ENCODE measurements around the gene CWF19L2. TPM values are rescaled to one million over a fixed set of nuclear protein-coding genes. Genes with fewer than 3 reads are reported as not detected.
"Not testable (repeated sequence)": the region's sequence is repeated elsewhere in the genome, so short reads cannot be mapped to it uniquely, and the experiment has no call there.

CWF19L2 gene
- total RNA-seq, 1 donor: 10.9 TPM

DNA sequence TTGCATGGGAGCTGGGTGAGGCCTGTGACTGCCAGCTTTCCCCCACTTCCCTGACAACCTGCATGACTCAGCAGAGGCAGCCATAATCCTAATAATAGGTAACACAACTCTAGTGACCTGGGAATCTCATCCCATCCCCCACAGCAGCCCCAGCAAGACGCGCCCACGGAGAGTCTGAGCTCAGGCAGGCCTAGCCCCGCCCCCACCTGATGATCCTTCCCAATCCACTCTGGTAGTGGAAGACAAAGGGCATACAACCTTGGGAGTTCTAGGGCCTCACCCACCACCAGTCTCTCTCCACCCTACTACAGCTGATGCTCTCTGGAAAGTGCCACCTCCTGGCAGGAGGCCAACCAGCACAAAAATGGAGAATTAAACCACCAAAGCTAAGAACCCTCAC lies 60.3 kb downstream of the CWF19L2 start:
- H3K4me1 ChIP-seq (ENCODE audit: insufficient read depth, low read length): no peaks in the 10 kb centered on the region
- no peak overlapping the region for H3K27ac ChIP-seq (ENCODE audit: low read depth, low read length)
- no peaks in the 10 kb centered on the region for H3K36me3 ChIP-seq (ENCODE audit: insufficient read depth, low read length)
- H3K27me3 ChIP-seq (ENCODE audit: insufficient read depth, low read length): no peaks in the 10 kb centered on the region
- no peaks in the 10 kb centered on the region for H3K79me2 ChIP-seq (ENCODE audit: insufficient read depth, low read length)
- no peak overlapping the region for H2AFZ ChIP-seq (ENCODE audit: low read length)
- no peak overlapping the region for H3K4me2 ChIP-seq (ENCODE audit: insufficient read depth, low read length)
- H4K20me1 ChIP-seq (ENCODE audit: insufficient read depth, low read length): no peaks in the 10 kb centered on the region
- DNase-seq (ENCODE audit: insufficient read length, low spot score, missing footprints): no peak
- H3K4me3 ChIP-seq (ENCODE audit: insufficient read depth, low read length): no peak overlapping the region
- TF ChIP-seq CTCF (IDR thresholded peaks at IDR 0.05; ENCODE audit: extremely low read depth, low read depth, low read length): no peak
- no peaks in the 10 kb centered on the region for H3K9me3 ChIP-seq (ENCODE audit: low read depth, low read length)

GRCh38 chr11:107392611-107393010 lies 65.0 kb downstream of the CWF19L2 start:
- no peak for TF ChIP-seq CTCF (IDR thresholded peaks at IDR 0.05; ENCODE audit: extremely low read depth, low read depth, low read length)
- Histone ChIP-seq H3K4me2 (ENCODE audit: insufficient read depth, low read length) (no peak overlapping the region), H3K4me3 (ENCODE audit: insufficient read depth, low read length) (no peak overlapping the region), H2AFZ (ENCODE audit: low read length) (no peak overlapping the region), H3K27ac (ENCODE audit: low read depth, low read length) (no peak overlapping the region), H3K36me3 (ENCODE audit: insufficient read depth, low read length) (no peaks in the 10 kb centered on the region), H3K4me1 (ENCODE audit: insufficient read depth, low read length) (no peaks in the 10 kb centered on the region), H3K9me3 (ENCODE audit: low read depth, low read length) (no peaks in the 10 kb centered on the region), H4K20me1 (ENCODE audit: insufficient read depth, low read length) (no peaks in the 10 kb centered on the region), H3K27me3 (ENCODE audit: insufficient read depth, low read length) (no peaks in the 10 kb centered on the region), H3K79me2 (ENCODE audit: insufficient read depth, low read length) (no peaks in the 10 kb centered on the region)
- DNase-seq (ENCODE audit: insufficient read length, low spot score, missing footprints): no peak

DNA sequence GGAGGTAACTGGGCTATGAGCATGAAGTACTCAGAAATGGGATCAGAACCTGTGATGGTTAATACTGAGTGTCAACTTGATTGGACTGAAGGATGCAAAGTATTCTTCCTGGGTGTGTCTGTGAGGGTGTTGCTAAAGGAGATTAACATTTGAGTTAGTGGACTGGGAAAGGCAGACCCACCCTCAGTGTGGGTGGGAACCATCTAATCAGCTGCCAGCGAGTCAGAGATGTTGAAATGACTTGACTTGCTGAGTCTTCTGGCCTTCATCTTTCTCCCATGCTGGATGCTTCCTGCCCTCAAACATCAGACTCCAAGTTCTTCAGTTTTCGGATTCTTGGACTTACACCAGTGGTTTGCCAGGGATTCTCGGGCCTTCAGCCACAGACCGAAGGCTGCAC lies 66.9 kb downstream of the CWF19L2 start:
- not testable (repeated sequence) for H3K9me3 ChIP-seq (ENCODE audit: low read depth, low read length)

GRCh38 chr11:107387666-107388065 lies 70.0 kb downstream of the CWF19L2 start:
- Histone ChIP-seq H3K4me1 (ENCODE audit: insufficient read depth, low read length) (peaks cover 7% of the 10 kb centered on the region), H3K79me2 (ENCODE audit: insufficient read depth, low read length) (no peaks in the 10 kb centered on the region), H3K27me3 (ENCODE audit: insufficient read depth, low read length) (no peaks in the 10 kb centered on the region), H2AFZ (ENCODE audit: low read length) (no peak overlapping the region), H4K20me1 (ENCODE audit: insufficient read depth, low read length) (no peaks in the 10 kb centered on the region), H3K4me2 (ENCODE audit: insufficient read depth, low read length) (no peak overlapping the region), H3K27ac (ENCODE audit: low read depth, low read length) (no peak overlapping the region), H3K4me3 (ENCODE audit: insufficient read depth, low read length) (no peak overlapping the region), H3K9me3 (ENCODE audit: low read depth, low read length) (no peaks in the 10 kb centered on the region), H3K36me3 (ENCODE audit: insufficient read depth, low read length) (no peaks in the 10 kb centered on the region)
- no peak for DNase-seq (ENCODE audit: insufficient read length, low spot score, missing footprints)
- no peak for TF ChIP-seq CTCF (IDR thresholded peaks at IDR 0.05; ENCODE audit: extremely low read depth, low read depth, low read length)

More for the DNA sequence above, 66.9 kb downstream of the CWF19L2 start:
- H3K4me1 ChIP-seq (ENCODE audit: insufficient read depth, low read length); H3K36me3 ChIP-seq (ENCODE audit: insufficient read depth, low read length); H4K20me1 ChIP-seq (ENCODE audit: insufficient read depth, low read length); H3K79me2 ChIP-seq (ENCODE audit: insufficient read depth, low read length); H3K27ac ChIP-seq (ENCODE audit: low read depth, low read length); H2AFZ ChIP-seq (ENCODE audit: low read length); DNase-seq (ENCODE audit: insufficient read length, low spot score, missing footprints); H3K4me2 ChIP-seq (ENCODE audit: insufficient read depth, low read length); H3K27me3 ChIP-seq (ENCODE audit: insufficient read depth, low read length); H3K4me3 ChIP-seq (ENCODE audit: insufficient read depth, low read length): not testable (repeated sequence)
